G401.6 (cell line): ENCODE results near the gene STAT5B.
"Not testable (repeated sequence)": the region's sequence is repeated elsewhere in the genome, so short reads cannot be mapped to it uniquely, and the experiment has no call there.

Experiments used
- FAIRE-seq: peaks from 2 replicates; lab custom pipeline; 2012; peaks lifted over from hg19 to GRCh38; lab: Jason Lieb, UNC

The STAT5B gene

DNA sequence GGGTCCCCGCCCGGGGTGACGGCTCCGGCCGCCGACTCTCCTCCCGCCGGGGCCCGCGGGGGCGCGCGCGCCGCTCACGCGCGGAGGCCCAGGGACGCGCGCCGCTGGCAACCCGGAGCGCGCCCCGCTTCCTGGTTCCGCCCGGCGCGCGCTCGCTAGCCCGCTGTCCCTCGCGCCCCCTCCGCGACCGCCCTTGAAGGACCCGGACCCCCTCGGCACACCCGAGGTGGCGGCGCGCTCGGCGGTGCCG lies at the start of gene STAT5B:
Gene STAT5B (minus strand): TSS at position 33 of the 250 bp plus-strand sequence. CDS start 44,264 bp downstream, outside the sequence.
- FAIRE-seq: no peak

DNA sequence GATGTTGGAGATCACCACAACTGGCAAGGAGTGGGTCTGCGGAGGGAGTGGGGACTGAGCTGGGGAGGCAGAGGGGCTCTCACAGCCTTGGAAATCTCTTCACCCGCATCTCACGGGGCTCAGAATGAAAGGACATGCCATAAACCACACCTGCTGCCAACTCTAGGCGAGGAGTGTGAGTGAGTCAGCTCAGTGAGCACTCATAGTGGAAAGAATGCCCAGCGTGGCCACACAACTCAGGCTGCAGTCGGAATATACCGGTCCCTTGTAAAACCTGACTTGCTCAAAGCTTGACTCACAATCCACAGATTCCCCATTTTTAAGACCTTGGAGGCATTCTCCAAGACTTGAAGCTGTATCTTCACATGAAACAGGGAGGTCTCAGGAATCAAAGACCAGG lies 48.8 kb upstream of the STAT5B start:
- peak; percentile 27 for FAIRE-seq

DNA sequence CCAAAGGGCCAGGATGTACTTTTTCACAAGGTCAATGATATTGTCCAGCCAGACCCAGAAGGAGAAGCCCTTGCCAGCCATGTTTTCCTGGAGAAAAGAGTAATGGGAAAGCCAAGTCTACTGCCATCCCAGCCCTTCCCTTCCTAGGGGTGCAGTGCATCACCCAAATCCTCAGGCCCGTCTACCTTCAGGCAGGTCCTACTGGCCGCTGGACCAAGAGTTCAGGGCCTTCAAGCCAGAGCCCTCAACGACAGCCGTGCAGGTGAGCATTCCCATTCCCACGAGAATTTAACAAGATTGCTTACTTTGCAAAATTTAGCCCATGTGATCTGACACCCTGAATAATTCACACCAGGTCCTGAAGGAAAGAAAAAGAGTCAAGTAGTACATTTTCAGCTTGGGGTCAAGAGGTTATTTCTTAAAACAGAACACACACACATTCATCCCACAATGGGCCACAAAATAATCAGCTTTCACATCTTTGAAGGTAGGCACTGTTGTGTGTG lies 47.1 kb upstream of the STAT5B start:
- FAIRE-seq: no peak

DNA sequence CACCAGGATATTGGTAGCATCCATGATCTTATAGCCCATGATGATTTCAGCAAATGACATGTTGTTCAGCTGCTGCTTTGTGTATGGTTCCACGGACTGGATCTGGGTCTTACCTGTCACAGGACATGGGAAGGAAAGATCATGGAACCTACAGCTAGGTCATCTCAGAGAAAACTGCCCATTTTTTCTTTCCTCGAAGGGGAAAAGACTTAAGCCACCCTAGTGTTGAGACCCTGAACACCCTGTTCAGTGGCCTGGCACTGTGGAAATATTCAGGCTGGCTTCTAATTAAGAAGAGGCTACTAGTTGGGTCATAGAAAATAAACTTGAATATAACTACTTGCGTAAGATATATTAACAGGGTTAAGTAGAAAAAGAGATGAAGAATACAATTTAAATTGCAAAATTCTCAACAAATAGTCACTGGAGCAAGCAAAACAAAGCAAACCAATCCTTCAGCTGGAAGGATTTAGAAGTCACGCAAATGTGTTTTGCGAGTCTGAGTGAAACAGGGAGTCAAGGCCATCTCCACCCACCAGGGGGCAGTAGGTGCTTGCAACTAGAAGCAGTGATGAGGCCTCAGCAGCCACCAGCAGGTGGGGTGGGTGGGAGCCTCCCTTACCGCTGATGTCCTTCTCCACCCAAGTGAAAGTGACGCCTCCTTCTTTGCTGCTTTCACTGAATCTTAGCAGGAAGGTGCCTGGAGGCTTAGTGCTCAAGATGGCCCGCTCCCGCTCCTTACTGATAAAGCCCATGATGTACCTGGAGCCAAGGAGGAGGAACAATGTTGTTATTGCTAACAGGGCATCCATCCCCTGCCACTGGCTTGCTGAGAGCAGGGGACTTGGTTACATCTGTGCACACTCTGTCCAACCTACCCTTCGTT lies 46.4 kb upstream of the STAT5B start:
- FAIRE-seq: peak; percentile 91

DNA sequence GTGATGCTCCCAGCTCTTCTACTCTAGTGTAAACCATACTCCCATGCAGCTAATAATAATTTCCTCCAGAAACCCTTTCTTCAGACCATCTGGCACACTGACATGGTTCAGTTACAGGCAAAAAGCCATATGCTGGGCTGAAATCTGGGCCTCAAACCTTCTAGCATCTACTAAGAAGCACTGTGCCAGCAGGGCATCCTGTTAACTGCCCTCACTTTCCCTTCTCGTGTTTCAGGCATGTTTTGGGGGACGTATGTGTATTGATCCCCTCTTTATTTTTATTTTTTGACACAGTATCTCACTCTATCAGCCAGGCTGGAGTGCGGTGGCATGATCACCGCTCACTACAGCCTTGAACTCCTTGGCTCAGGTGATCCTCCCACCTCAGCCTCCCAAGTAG lies 45.4 kb upstream of the STAT5B start:
- no peak for FAIRE-seq

DNA sequence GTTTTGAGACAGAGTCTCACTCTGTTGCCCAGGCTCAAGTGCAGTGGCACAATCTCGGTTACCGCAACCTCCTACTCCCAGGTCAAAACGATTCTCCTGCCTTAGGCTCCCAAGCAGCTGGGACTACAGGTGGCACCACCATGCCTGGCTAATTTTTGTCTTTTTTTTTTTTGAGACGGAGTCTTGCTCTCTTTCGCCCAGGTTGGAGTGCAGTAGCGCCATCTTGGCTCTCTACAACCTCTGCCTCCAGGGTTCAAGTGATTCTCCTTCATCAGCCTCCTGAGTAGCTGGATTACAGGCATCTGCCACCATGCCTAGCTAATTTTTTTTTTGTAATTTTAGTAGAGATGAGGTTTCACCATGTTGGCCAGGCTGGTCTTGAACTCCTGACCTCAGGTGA lies 41.8 kb upstream of the STAT5B start:
- not testable (repeated sequence) for FAIRE-seq

DNA sequence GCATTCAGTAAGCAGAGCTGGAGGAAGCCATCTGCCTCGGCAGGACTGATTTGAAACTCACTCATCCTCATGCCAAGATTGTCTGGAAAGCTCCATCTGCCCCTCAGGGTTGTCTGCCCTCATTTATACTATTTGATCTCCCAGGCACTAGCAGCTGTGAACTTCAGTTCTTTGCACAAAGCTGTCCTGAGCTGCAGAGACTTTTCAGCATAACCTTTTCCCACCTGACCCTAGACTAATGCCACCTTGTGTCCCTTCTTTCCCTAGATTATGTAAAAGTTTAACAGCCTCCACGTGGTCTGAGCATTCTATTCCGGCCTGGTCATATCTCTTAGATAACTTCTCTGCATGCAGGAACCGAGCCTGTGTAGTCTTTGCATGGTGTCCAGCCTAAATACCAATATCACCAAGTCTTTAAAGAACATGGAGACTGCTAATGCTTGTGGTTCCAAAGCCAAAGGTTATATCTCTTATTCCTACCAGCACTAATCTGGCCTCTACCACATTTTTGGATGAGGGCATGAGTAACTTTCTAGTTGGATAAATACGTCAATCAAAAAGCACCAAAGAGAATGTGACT lies 41.2 kb upstream of the STAT5B start:
- no peak for FAIRE-seq

DNA sequence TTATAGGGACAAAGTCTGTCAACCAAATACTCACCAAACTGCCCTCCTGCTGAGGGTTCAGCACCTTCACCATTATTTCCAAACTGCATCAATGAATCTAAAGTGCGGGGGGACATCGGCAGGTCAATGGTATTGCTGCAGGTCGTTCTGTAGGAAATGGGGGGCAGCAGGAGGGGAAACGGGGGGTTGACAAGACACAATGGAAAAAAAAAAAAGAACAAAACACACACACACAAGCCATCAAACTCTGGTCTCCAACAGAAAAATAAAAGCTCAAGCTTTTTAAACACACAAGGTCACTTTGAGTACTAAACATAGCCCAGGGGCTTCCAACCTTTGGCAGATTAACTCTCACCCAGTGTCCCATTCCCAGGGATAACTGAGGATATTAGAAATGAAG lies 40.6 kb upstream of the STAT5B start:
- no peak for FAIRE-seq

DNA sequence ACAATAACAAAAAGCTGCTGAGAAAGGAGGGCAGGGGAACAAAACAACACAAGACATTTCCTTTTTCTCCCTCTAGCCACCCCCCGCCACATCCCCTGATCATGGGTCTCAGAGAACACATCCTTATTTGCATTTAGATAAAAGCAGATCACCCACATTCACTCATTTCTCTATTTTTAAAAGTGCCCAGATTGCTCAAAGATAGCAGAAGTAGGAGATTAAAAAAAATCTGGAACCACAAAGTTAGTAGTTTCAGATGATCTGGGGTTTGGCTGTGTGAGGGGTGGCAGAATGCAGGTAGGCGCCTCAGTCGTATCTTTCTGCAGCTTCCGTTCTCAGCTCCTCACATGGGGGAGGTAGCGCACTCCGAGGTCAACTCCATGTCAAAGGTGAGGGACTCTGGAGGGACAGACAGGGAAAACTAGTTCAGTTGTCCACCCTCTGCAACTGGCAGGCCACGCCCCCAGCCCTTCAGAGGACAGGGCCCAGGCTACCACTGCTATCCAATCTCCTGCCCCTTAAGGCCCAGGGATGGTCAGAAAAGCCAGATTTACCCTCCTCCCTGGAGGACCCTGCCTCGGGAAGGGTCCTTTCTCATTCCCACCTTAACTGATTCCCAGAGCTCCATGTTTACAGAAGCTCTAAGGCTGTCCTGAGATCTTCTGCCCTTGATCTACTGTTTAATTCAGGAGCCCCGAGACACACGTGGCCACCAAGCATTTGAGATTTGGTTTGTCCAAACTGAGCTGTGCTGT lies 39.4 kb upstream of the STAT5B start:
- FAIRE-seq: no peak

DNA sequence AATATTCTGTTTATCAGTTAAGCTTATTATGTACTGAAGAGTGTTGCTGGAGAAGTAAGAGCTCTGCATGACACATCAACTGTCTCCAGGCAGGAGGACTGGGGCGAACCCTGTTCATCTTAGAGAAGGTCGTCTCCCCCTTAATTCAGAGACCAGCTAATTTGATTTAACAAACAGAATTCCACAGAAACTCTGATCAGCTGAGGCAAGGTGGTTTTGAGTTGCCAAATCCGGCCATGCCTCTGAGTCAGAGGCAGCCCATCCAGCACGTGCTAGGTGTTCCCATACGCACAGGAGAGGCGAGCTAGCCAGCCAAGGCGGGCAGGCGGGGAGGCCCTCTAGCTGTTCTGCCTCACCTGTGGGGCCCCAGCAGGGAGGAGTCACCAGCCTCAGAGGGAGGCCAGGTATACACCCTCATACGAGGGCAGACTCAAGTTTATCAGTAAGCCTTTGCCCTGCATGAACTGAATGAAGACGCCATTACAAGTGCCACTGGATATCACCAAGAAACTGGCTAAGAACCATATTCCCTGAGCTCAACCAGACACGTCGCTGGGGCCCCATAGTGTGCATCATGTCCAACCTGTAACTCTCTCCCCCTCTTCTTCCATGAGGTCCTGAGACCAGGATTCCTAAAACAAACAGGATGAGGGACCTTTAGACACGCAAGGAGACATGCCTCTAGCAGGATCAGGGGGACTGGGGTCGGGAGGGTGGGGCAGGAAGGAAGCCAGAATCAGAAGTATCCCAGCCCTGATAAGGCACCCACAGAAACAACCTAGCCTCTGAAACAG lies 37.8 kb upstream of the STAT5B start:
- no peak for FAIRE-seq

DNA sequence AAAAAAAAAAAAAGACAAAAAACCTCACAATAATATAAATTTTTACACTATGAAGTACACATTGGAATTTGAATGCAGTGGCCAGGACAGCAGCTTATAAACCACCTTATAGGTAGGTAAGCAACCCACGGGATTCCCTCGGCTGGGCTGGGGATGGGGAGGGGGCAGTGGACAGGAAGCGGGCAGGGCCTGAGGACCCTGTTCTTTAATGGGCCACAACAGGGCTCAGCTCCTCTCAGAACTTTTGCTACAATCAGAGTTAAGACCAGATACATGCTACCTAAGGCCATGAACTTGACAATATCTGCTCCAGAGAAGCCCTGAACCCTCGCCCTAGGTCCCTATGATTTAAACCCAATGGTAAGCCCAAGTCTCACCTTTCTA lies 37.2 kb upstream of the STAT5B start:
- FAIRE-seq: no peak

DNA sequence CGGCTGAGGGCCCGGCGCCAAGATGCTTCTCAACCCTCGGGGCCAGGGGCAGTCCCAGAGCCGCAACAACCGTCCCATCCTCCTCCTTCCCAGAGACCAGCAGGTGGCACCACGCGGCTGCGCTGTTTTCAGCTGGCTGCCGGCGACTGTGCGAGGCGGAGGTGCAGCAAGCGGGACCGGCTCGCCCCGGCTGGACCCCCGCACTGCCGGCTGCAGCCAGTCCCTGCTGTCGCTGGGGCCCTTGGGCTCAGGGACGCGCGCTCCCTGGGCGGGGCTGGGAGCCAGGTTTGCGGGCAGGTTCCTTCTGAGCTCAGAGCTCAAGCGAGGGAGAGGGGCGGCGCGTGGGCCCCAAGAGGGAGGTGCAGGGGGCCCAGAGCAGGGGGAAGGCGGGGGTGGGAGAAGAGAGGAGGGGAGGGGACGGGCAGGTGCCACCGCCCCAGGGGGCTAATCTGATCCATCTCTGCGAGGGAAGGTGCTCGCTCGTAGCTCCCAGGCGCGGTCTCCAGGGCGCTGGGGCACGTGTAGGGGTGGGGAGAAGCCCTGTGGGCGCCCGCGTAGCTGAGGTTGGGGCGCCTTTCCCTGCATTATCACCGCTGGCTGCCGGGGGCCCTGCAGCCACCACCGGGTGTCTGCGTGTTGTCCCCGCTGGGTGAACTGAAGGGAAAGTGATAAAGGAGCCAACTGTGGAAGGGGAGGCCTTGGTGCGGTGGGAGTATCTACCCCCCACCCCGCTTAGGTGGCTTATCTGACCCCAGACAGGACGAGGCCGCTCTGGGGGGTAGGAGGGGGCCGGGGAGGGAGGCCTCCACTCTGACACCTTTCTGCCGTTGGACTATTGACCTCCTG lies 36.3 kb upstream of the STAT5B start:
- FAIRE-seq: no peak

DNA sequence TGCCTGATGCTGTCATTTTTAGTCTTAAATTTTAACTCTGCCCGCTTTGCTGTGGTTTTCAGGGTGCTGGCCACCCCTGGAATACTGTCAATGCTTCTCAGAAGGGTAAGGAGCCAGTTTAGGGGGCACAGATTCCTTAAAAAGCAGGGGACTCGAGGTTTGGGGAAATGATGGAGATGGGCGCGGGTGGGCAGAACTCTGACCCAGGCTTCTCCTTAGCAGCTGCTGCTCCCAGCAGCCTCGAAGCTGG lies 35.8 kb upstream of the STAT5B start:
- no peak for FAIRE-seq

DNA sequence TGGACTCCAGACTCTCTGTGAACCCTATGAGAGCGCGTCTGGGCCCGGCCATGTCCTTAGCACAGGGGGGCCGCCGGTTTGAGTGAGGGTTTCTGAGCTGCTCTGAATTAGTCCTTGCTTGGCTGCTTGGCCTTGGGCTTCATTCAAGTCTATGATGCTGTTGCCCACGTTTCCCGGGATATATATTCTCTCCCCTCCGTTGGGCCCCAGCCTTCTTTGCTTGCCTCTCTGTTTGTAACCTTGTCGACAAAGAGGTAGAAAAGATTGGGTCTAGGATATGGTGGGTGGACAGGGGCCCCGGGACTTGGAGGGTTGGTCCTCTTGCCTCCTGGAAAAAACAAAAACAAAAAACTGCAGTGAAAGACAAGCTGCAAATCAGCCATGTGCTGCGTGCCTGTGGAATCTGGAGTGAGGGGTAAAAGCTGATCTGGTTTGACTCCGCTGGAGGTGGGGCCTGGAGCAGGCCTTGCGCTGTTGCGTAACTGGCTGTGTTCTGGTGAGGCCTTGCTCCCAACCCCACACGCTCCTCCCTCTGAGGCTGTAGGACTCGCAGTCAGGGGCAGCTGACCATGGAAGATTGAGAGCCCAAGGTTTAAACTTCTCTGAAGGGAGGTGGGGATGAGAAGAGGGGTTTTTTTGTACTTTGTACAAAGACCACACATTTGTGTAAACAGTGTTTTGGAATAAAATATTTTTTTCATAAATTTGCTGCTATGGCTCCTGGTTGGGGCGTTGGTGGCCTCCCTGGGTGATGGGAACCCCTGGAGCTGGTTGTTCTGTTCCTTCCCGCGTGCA lies 35.2 kb upstream of the STAT5B start:
- peak; percentile 89 for FAIRE-seq

DNA sequence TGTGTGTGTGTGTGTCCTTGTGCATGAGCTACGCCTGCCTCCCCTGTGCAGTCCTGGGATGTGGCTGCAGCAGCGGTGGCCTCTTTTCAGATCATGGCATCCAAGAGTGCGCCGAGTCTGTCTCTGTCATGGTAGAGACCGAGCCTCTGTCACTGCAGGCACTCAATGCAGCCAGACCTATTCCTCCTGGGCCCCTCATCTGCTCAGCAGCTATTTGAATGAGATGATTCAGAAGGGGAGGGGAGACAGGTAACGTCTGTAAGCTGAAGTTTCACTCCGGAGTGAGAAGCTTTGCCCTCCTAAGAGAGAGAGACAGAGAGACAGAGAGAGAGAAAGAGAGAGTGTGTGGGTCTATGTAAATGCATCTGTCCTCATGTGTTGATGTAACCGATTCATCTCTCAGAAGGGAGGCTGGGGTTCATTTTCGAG lies 34.6 kb upstream of the STAT5B start:
- no peak for FAIRE-seq

DNA sequence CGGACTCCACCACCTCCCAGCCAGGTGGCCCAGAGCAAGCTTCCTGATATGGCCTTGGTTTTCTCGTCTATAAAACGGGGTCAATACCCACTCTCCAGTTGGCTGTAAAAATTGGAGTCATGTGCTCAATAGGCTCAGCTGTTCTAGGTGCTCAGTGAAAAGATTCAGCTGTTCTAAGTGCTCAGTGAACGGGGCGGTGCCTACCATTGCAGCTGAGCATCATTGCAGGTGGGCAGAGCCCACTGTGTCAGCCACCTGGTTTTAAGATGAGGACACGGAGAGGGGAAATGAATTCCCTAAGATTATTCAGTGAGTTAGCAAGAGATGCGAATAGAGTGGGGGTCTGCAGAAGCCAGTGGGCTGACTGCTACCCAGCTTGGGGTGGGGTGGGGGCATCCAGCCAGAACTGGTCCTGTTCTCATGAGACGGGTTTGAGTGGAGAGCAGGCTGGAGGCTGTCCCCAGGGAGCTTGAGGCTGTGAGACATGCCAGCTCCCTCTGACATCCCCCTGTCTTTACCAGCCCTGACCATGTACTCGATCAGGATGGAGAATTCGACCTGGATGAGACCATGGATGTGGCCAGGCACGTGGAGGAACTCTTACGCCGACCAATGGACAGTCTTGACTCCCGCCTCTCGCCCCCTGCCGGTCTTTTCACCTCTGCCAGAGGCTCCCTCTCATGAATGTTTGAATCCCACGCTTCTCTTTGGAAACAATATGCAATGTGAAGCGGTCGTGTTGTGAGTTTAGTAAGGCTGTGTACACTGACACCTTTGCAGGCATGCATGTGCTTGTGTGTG lies 34.0 kb upstream of the STAT5B start:
- FAIRE-seq: no peak

DNA sequence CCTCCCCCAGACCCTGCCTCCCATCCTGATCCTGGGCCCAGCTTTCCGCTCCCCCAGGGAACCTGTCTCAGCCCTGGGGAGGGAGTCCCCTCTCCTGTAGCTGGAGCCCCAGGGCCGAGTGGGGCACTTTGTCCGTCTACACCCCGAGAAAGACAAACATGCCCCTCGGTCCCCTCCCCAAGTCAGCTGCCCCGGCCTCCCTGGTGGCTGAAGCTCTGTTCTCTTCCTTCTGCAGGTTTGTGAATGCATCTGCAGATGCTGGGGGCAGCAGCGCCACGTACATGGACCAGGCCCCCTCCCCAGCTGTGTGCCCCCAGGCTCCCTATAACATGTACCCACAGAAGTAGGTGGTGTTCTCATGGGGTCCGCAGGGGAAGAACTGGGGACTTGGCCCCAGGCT lies 33.0 kb upstream of the STAT5B start:
- no peak for FAIRE-seq

DNA sequence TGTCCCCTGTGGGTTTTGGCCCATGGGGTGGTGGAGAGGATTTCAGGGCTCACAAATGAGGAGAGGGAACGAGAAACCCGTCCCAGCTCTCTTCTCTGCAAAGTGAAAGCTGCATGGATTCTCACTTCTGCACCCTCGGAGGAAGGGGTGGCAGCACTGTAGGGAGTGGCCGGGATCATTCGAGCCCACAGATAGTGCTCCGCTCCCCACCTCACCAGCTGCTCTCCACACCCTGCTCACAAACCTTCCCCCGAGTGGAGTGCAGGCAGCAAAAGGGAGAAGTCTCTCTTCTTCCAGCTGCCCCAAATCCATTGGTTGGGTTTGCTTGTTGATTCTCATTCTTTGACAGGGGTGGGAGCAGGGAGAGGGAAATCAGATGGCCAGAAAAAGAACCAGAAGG lies 32.3 kb upstream of the STAT5B start:
- no peak for FAIRE-seq

DNA sequence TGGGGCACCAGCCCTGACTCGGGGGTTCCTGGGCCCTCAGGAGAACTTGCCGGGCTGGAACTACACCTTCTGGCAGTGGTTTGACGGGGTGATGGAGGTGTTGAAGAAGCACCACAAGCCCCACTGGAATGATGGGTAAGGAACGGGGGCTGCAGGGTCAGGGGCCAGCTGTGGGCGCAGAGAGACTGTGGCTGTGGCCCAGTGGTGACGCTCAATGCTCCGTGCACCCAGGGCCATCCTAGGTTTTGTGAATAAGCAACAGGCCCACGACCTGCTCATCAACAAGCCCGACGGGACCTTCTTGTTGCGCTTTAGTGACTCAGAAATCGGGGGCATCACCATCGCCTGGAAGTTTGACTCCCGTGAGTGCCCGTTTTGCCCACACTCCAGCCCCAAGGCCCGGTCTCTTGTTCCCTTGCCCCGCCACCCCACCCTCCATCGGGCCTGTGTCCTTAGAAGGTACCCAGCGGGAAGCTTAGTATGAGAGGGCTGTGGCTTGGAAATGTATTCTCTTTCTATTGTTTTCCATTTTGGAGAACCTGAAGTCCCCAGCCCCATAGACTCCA lies 31.3 kb upstream of the STAT5B start:
- FAIRE-seq: no peak

DNA sequence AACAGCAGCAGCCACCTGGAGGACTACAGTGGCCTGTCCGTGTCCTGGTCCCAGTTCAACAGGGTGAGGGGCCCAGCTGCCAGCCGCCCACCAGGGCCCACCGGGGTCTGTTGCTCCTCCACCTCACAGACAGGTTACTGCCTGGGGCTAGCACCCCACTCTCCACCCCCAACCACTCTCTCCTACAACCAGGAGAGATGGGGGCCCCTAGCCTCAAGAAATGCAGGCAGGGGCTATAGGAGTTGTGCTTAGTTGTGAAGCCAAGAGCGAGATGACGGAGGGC lies 30.1 kb upstream of the STAT5B start:
- FAIRE-seq: no peak
